GM18951 (cell line): ENCODE measurements around the gene MACROD2.

ENCODE experiments used
- POLR2A ChIP-seq: IDR thresholded peaks from 4 replicates; pipeline ENCODE4 v1.6.1; 2011; ENCODE audit warnings: mild to moderate bottlenecking; ENCODE audit not compliant: insufficient read length, insufficient read depth; ENCODE audit errors: extremely low read depth
- in situ Hi-C: fragments of 300-500 bp; cut with MboI; formaldehyde crosslinking; loops from one replicate; pipeline ENCODE4 v1.12.0; 2022; ENCODE audit warnings: low sequenced_read_pairs, mixed read lengths, inconsistent platforms; ENCODE audit not compliant: unreplicated experiment

Gene MACROD2

DNA sequence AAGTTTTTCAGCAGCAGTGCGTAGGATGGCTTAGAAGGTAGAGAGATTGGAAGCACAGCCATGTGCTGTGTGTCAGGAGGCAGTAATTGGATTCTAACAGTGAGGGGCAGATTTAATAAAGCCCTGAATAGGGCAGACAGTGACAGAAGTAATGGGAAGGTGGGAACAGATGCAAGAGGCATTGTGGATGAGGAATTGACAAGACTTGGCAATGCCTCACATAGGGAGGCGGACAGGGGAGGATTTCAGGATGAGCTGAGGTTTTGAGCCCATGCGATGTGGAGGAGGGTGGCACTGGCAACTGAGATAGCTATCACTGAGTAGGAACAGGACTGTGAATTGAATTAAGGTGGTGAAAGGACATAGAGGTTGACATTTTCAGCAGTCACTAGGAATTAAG lies 604.3 kb downstream of the MACROD2 start:
- in situ Hi-C loops, result no loop called here
- no peak for TF ChIP-seq POLR2A

DNA sequence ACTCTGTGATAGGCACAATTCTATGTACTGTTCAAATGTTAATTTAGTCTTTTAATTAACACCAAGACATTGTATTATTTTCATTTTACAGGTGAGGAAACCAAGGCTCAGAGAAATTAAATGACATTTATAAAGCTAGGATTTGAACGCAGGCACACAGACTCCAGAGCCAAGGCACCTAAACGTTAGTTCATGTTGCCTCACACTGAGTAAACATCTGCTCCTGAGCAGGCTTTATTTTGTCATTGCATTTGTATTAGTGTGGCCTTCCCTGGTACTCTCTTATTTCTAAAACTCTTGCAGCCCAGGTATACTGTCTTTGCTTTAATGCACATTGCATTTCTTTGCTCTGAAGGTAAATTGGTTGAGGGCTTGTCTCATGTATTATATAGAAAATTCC lies 605.2 kb downstream of the MACROD2 start:
- in situ Hi-C loops, result no loop called here
- TF ChIP-seq POLR2A, result no peak

DNA sequence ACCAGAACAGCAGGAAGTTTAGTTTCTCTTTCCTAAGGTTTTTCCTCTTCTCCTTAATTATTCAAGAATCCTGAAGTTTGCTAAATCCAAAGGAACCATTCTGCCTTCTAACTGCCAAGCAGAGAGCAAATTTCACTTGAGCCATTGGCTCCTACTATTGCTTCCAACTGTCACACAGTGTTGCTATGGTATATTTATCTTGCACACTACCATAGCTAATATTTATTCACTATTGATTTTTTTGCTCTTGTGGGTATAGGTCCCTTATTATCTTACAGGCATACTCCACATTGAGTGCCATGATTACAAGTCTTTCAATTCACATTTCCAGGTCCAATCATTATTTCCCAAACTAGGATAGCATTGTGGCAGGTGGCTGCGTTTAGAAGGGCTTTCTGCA lies 608.8 kb downstream of the MACROD2 start:
- in situ Hi-C loops, result no loop called here
- TF ChIP-seq POLR2A, result no peak

- no peak for TF ChIP-seq POLR2A
- in situ Hi-C loops, result no loop called here
Measured at GRCh38 chr20:14609328-14610221, 614.3 kb downstream of the MACROD2 start.

GRCh38 chr20:14611479-14611878 lies 616.2 kb downstream of the MACROD2 start:
- in situ Hi-C loops, result no loop called here
- TF ChIP-seq POLR2A, result no peak

DNA sequence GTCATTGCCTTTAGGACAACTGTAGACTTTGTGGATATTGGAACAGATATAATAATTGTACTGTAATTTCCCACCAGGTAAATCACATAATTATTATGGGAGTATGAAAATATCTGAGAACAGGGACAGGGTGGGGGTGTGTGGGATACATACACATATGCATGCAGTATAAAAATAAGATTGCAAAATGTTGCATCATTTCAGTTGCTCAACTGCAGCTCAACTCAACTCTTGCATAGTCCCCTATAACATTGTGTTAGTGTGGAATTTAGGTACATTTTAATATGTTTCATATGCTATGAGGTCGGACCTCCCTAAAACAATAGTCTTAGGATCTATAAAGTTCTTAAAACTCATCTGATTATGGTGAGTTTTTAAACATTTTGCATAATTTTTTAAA lies 617.1 kb downstream of the MACROD2 start:
- TF ChIP-seq POLR2A, result no peak
- in situ Hi-C loops, result no loop called here

GRCh38 chr20:14616003-14616402 lies 620.7 kb downstream of the MACROD2 start:
- in situ Hi-C loops, result no loop called here
- TF ChIP-seq POLR2A, result no peak

DNA sequence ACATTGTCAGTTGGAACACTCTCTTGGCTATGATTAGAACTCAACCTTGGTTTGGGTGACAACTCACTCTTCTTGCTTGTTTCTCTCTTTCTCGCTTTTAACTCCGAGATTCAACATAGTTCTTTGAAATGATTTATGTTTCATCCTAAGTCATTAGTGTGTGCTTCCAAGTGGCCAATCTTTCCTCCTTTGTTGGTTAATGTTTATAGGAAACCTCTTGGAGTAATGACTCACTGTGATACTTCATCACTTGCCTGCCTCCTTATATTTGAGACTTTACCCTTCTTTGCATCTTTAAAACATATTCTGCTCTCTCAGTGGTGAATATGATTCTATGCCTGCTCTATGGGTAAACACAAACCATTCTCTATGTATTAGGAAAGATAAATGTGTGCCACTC lies 621.8 kb downstream of the MACROD2 start:
- no peak for TF ChIP-seq POLR2A
- in situ Hi-C loops, result no loop called here

- TF ChIP-seq POLR2A, result no peak
- in situ Hi-C loops, result no loop called here
Measured at GRCh38 chr20:14619411-14619810, 624.1 kb downstream of the MACROD2 start.

GRCh38 chr20:14622796-14623195 lies 627.5 kb downstream of the MACROD2 start:
- in situ Hi-C loops, result no loop called here
- TF ChIP-seq POLR2A, result no peak

DNA sequence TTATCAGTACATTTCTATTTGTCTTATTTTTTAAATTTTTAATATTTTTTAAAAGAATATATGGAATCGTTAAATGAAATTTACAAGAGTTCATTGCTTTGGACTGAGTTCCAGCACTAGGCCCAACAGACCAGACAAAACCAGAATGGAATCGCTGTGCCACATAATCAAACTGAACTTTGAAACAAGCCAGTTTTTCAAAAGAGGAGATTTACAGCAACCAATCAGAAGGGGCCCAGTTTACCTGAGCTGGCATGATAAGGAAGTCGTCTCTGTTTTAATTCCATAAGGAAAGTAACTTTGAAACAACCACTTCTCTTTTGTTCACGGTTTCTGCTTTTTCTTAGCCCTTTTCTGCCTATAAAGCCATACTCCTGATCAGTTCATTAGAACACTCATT lies 635.7 kb downstream of the MACROD2 start:
- no peak for TF ChIP-seq POLR2A
- in situ Hi-C loops, result no loop called here

DNA sequence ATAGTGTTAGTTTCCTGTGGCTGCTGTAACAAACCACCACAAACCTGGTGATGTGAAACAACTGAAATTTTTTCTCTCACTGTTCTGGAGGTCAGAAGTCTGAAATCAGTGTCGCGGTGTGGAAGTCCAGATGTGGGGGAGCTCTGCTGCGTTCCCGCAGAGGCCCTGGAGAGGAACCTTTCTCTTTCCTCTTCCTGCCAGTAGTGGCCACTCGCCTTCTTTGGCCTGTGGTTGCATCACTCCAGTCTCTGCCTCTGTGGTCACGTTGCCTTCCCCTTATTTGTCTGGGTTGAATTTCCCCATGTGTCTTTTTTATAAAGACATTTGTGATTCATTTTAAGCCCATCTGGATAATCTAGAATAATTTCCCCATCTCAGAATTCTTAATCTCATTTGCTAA lies 637.6 kb downstream of the MACROD2 start:
- no peak for TF ChIP-seq POLR2A

GRCh38 chr20:14633507-14633906 lies 638.2 kb downstream of the MACROD2 start:
- TF ChIP-seq POLR2A, result no peak
- in situ Hi-C loops, result no loop called here

More for the DNA sequence above, 637.6 kb downstream of the MACROD2 start:
- in situ Hi-C loops, result no loop called here

- TF ChIP-seq POLR2A, result no peak
- in situ Hi-C loops, result no loop called here
Measured at GRCh38 chr20:14634665-14635064, 639.3 kb downstream of the MACROD2 start.

GRCh38 chr20:14637441-14637840 lies 642.1 kb downstream of the MACROD2 start:
- no peak for TF ChIP-seq POLR2A
- in situ Hi-C loops, result no loop called here

DNA sequence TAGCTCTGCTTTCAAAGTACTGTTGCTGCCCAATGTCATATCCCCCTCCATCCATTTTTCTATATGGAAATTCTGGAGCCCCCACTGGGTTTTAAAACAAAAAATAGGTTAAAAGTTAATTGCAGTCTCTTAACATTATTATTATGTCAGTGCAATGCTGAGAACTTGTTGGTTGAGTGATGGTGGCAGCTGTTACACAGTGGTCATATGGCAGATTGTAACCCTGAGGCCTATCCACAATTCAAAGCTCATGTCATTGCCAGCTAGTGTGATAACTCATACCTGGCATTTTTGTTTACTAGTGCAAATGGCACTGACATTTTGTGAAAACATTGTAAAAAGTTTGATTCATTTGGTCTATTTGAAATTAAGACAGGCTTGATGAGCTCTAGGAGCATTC lies 647.8 kb downstream of the MACROD2 start:
- in situ Hi-C loops, result no loop called here
- TF ChIP-seq POLR2A, result no peak
